Astrocyte of the spinal cord (primary cell): ENCODE results near the gene POLD2.

Source experiments
- DNase-seq: peaks from one replicate; pipeline ENCODE4 v3.0.0; 2011; ENCODE audit warnings: low read depth, low spot score
- H3K4me3 ChIP-seq: 2 replicates; pipeline ENCODE4 v1.5.1; 2011; ENCODE audit warnings: low read depth, mild to moderate bottlenecking, low read length, moderate library complexity
- in situ Hi-C: cut with HindIII; loops from 2 replicates; pipeline ENCODE4 v1.10.0; 2017; ENCODE audit warnings: low sequenced_read_pairs
- TF ChIP-seq, protein P1 (sequence below): IDR thresholded peaks from 2 replicates; pipeline ENCODE4 v1.5.1; 2012; ENCODE audit warnings: low read depth, mild to moderate bottlenecking, low read length, inconsistent platforms

Gene POLD2

DNA sequence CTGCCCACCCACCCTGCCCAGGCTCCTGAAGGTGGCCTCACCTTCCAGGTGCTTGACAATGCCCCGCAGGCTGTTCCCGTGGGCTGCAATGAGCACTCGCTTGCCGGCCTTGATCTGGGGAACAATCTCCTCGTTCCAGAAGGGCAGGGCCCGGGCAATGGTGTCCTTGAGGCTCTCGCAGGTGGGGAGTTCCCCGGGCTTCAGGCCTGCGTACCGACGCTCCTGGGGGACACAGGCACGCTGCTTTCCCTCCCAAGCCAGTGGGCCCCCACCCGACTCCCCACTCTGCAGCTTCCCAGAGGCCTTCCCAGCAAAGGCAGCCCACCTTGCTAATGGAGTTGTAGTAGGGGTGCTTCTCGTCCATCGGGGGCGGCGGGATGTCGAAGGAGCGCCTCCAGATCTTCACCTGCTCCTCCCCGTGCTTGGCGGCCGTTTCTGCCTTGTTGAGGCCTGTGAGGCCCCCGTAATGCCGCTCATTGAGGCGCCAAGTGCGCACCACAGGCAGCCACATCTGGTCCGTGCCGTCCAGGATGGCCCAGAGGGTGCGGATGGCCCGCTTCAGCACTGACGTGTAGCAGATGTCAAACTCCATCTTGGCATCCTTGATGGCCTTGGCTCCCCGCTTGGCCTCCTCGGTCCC lies 58.4 kb downstream of the POLD2 start:
- H3K4me3 ChIP-seq = no peak overlapping the region
- TF ChIP-seq, protein P1, sequence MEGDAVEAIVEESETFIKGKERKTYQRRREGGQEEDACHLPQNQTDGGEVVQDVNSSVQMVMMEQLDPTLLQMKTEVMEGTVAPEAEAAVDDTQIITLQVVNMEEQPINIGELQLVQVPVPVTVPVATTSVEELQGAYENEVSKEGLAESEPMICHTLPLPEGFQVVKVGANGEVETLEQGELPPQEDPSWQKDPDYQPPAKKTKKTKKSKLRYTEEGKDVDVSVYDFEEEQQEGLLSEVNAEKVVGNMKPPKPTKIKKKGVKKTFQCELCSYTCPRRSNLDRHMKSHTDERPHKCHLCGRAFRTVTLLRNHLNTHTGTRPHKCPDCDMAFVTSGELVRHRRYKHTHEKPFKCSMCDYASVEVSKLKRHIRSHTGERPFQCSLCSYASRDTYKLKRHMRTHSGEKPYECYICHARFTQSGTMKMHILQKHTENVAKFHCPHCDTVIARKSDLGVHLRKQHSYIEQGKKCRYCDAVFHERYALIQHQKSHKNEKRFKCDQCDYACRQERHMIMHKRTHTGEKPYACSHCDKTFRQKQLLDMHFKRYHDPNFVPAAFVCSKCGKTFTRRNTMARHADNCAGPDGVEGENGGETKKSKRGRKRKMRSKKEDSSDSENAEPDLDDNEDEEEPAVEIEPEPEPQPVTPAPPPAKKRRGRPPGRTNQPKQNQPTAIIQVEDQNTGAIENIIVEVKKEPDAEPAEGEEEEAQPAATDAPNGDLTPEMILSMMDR = no peak
- DNase-seq = no peak
- in situ Hi-C loops = no loop called here
